GM21529 (cell line): ENCODE data around the gene PTPRS.

ENCODE experiments used
- ATAC-seq: cut with Tn5 transposase; IDR thresholded peaks from one replicate; pipeline ENCODE4 v1.9.1; 2021; ENCODE audit not compliant: unreplicated experiment

The PTPRS gene

GRCh38 chr19:5309438-5310204, 31.0 kb downstream of the PTPRS start:
- no peak for ATAC-seq

- no peak for ATAC-seq
Observed at GRCh38 chr19:5308451-5309437, 31.9 kb downstream of the PTPRS start.

GRCh38 chr19:5307655-5308054, 33.0 kb downstream of the PTPRS start:
- ATAC-seq = no peak

- ATAC-seq = no peak
Observed at GRCh38 chr19:5305163-5305562, 35.4 kb downstream of the PTPRS start.

DNA sequence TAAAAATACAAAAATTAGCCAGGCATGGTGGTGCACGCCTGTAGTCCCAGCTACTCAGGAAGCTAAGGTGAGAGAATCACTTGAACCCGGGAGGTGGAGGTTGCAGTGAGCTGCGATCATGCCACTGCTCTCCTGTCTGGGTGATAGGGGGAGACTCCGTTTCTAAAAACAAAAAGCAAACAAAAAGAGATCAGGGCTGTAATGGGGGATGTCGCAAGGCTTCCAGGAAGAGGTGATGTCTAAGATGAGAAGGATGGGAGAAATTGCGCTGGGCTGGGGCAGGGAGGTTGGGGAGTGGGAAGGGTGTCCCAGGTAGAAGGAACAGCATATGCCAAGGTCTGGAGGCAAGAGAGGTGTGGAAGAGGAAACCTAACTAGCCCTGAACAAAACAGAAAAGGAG, 36.1 kb downstream of the PTPRS start:
- ATAC-seq = no peak

DNA sequence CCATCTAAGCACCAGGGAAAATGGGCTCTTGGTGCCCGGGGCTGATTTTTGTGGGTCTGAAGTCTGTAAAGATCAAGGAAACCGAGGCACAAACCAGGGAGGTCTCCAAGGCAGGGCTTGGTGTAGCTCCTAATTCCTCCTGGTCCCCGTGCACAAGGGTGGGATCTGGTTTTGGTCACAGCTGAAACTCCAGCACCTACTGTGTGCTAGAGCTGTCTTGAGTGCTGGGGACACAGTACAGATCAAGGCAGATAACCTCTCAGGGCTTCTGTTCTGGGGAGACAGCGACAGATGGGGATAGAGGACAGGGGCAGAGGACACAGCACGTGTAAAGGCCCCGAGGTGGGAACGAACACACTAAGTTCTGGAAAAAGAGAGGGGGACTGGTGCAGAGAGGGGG, 37.4 kb downstream of the PTPRS start:
- ATAC-seq = no peak

DNA sequence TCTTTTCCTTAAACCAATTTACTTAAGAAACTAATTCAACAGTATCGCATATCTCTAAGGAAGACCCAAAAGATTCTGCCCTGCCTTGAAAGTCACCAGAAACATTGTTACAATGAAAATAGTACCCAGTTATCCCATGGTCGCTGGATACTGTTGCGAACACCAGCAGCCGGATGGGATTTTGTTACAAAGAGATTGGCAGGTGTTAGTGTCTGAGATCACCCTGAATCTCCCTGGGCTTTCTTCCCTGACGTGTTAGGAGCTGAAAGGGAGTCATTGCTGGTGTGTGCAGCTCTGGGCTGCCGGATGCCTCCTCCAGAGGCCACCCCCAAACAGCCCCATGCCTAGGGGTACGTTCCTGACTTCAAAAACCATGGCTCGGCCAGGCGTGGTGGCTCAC, 38.2 kb downstream of the PTPRS start:
- no peak for ATAC-seq

DNA sequence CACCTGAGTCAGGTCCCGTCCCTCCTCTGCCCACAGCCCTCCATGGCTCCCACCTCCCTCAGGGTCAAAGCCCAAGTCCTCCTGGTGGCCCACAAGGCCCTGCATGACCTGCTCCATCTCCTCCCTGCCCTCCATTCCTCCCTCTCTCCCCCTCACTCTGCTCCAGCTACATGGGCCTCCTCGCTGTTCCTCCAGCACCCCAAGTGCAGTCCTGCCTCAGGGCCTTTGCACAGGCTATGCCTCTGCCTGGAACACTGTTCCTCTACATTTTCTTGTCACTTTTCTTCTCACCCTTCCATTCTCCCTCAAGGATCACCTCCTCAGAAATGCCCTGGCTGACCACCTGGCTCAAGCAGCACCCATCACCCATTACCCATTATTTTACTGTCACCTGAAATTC, 41.5 kb downstream of the PTPRS start:
- ATAC-seq = no peak

GRCh38 chr19:5298471-5298901, 42.1 kb downstream of the PTPRS start:
- no peak for ATAC-seq

GRCh38 chr19:5297272-5297669, 43.3 kb downstream of the PTPRS start:
- no peak for ATAC-seq

- ATAC-seq = no peak
Observed at GRCh38 chr19:5296457-5297271, 43.9 kb downstream of the PTPRS start.

DNA sequence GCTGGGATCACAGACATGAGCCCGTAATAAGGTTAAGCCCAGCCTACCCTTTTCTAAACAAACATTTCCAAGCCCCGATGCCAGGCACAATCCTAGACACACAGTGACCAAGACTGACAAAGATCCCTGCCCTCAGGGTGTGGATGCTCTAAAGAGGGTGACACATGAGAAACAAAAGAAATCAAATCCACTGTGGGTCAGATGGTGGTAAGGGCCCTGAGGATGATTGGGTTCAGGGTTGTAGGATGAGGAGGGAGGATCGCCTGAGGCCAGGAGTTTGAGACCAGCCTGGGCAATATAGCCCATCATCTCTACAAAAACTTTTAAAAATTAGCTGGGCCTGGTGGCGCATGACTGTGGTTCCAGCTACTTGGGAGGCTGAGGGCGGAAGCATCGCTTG, 44.6 kb downstream of the PTPRS start:
- no peak for ATAC-seq

GRCh38 chr19:5294403-5295160, 46.0 kb downstream of the PTPRS start:
- no peak for ATAC-seq

DNA sequence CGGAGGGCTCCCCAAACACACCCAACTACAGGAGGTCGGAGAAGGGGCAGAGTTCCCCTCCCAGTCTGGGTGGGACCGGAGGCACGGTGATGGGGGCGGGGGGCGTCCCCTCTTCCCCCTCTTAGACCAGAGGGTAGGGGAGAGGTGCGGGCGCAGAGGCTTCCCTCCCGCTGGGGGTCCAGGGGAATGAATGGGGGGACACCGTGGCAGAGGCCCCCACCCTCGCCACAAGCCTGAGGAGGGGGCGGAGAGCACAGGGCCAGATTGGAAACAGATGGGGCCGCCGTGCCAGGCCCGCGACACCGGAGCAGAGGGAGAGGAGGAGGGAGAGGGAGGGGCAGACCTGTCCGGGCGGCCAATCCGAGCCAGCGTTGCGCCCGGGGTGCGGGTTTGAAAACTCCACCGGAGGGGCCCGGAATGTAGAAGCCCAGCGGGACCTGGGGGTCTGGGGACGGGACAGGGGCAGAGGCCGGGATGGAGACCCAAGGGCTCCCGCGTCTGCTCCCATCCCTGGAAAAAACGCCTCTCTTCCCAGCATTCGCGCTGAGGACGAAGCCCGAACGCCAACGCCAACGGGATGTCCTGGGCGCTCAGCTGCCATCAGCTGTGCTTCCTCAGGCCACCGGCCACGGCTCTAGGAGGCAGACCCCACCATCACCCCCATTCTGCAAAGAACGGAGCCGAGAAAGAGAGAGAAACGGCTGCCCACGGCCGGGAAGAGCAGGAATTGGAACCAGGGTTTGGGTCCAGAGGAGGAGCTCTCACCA, 46.8 kb downstream of the PTPRS start:
- ATAC-seq = no peak

GRCh38 chr19:5292822-5293611, 47.6 kb downstream of the PTPRS start:
- no peak for ATAC-seq

DNA sequence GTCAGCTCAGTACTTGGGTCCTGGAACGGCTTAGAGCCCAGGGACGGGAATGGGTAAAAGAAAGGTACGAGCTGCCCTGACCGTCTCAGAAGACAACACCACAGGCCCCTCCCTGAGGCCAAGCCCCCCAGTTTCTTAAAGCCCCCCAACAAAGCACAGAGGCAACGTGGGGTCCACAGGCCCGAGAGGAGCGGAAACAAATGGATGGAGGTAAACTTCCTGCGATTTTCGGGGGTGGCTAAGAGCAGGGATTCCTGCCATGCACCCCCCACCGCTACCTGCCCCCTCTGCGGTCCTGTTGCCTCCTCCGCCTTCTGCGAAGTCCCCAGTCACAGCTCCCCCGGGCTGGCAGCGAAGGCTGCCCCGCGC, 48.2 kb downstream of the PTPRS start:
- no peak for ATAC-seq

DNA sequence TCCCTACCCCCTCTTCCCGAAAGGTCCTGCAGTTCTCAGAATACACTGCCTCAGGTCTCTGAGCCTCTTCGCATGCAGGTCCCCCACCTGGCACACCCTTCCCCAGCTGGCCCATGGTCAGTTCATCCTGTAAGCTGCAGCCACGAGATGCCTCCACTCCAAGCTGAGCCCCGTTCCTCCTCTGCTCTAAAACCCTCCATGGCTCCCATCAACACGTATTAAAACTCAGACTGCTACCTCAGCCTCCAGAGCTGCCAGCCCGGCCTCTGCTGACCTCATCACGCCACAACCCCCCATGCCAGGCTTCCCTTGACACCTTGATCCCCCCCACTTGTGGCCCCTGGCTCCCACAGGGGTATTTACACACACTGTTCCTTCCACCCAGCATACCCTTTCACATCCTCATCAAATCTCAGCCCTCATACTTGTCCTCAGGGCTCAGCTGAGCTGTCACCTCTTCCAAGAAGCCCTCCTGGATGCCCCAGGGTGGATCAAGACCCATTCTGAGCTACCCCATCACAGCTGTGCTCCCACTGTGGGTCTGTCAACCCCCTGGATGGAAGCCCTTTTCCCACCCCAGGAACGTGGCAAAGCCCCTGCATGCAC, 48.9 kb downstream of the PTPRS start:
- no peak for ATAC-seq
